Fibroblast of lung (primary cell): Measurements from ENCODE around the gene KCND2. TPM values are rescaled to one million over a fixed set of nuclear protein-coding genes. Genes with fewer than 3 reads are reported as not detected.

ENCODE experiments used
- DNase-seq, 2 donors: peaks; one replicate each; pipeline versions ENCODE4 v3.0.0 to v3.0.0-alpha.2; 2010; ENCODE audit warnings: low read depth in 2 of 2
- H2AFZ ChIP-seq: 2 replicates; pipeline ENCODE4 v1.5.1; 2012; ENCODE audit warnings: low read length, control low read depth, inconsistent platforms
- H3K27ac ChIP-seq: 2 replicates; pipeline ENCODE4 v1.5.1; 2011; ENCODE audit warnings: low read length, control low read depth; ENCODE audit not compliant: insufficient read depth
- H3K27me3 ChIP-seq: 2 replicates; pipeline ENCODE4 v1.5.1; 2011; ENCODE audit warnings: mild to moderate bottlenecking, low read length; ENCODE audit not compliant: control insufficient read depth, insufficient read depth
- H3K36me3 ChIP-seq: 2 replicates; pipeline ENCODE4 v1.5.1; 2011; ENCODE audit warnings: low read length; ENCODE audit not compliant: control insufficient read depth, insufficient read depth
- H3K4me1 ChIP-seq: 2 replicates; pipeline ENCODE4 v1.5.1; 2011; ENCODE audit warnings: low read length; ENCODE audit not compliant: control insufficient read depth, insufficient read depth; ENCODE audit errors: extremely low read depth
- H3K4me2 ChIP-seq: 2 replicates; pipeline ENCODE4 v1.5.1; 2011; ENCODE audit warnings: low read length, control low read depth; ENCODE audit not compliant: insufficient read depth; ENCODE audit errors: extremely low read depth
- H3K4me3 ChIP-seq, 4 experiments: fragments of 200-600 bp in 1 of 4; sonication (generic) in 1 of 4; replicated peaks in 1 of 4; 2 replicates each; pipeline ENCODE4 v1.5.1; 2011 to 2016; ENCODE audit warnings: low read length in 4 of 4, low read depth in 3 of 4, mild to moderate bottlenecking in 3 of 4, control low read depth in 2 of 4, inconsistent platforms in 1 of 4, mixed read lengths in 1 of 4; ENCODE audit not compliant: insufficient read depth in 1 of 4; ENCODE audit errors: control extremely low read depth in 1 of 4
- H3K79me2 ChIP-seq: 2 replicates; pipeline ENCODE4 v1.5.1; 2012; ENCODE audit warnings: mild to moderate bottlenecking, low read length, inconsistent platforms; ENCODE audit not compliant: control insufficient read depth, insufficient read depth
- H3K9ac ChIP-seq: 2 replicates; pipeline ENCODE4 v1.5.1; 2011; ENCODE audit warnings: mild to moderate bottlenecking, low read length, control low read depth; ENCODE audit not compliant: insufficient read depth
- H3K9me3 ChIP-seq: 2 replicates; pipeline ENCODE4 v1.5.1; 2012; ENCODE audit warnings: low read depth, low read length; ENCODE audit not compliant: control insufficient read depth, insufficient read depth
- H4K20me1 ChIP-seq: 2 replicates; pipeline ENCODE4 v1.5.1; 2011; ENCODE audit warnings: low read length; ENCODE audit not compliant: control insufficient read depth, insufficient read depth; ENCODE audit errors: extremely low read depth
- EZH2 ChIP-seq: IDR thresholded peaks from 2 replicates; pipeline ENCODE4 v1.5.1; 2012; ENCODE audit warnings: low read length, control low read depth, mild to moderate bottlenecking; ENCODE audit errors: missing control alignments
- polyA plus RNA-seq, 2 donors: library from polyadenylated mRNA; depleted of rRNA in 1 of 2; stranded (reverse) in 1 of 2; unstranded in 1 of 2; fragments of >200 nt; gene quantifications; 2 replicates each; pipeline ENCODE4 v1.2.1, GENCODE V29; 2011 to 2012; ENCODE audit warnings: missing spikeins in 1 of 2
- total RNA-seq: library from RNA; depleted of rRNA; stranded (reverse); fragments of >200 nt; gene quantifications from 2 replicates; pipeline ENCODE4 v1.2.1, GENCODE V29; 2014
- TF ChIP-seq, protein P1 (sequence below), 2 donors: IDR thresholded peaks in 1 of 2; conservative IDR thresholded peaks in 1 of 2; 1 replicate in 1 of 2; 2 replicates in 1 of 2; pipeline ENCODE4 v1.5.1; 2011 to 2012; ENCODE audit warnings: low read length in 2 of 2, control low read depth in 1 of 2, inconsistent platforms in 1 of 2, low read depth in 1 of 2, mild to moderate bottlenecking in 1 of 2

Gene KCND2
- total and polyA plus RNA-seq, 2 donors (not counting 1 experiment from before 2014, with no cell fraction given) = 2.1 to 6.1 TPM

- Histone ChIP-seq H3K36me3 (no peaks in the 10 kb centered on the region), H3K4me2 (no peak overlapping the region), H3K4me3 (no peak overlapping the region), H3K9ac (no peak overlapping the region), H3K4me1 (no peaks in the 10 kb centered on the region), H4K20me1 (no peaks in the 10 kb centered on the region), H3K9me3 (no peaks in the 10 kb centered on the region), H3K27me3 (no peaks in the 10 kb centered on the region), H3K27ac (no peak overlapping the region), H2AFZ (no peak overlapping the region), H3K79me2 (no peaks in the 10 kb centered on the region)
- peak in 1 of 2 donors; percentile 57 for DNase-seq
- TF ChIP-seq, protein P1, sequence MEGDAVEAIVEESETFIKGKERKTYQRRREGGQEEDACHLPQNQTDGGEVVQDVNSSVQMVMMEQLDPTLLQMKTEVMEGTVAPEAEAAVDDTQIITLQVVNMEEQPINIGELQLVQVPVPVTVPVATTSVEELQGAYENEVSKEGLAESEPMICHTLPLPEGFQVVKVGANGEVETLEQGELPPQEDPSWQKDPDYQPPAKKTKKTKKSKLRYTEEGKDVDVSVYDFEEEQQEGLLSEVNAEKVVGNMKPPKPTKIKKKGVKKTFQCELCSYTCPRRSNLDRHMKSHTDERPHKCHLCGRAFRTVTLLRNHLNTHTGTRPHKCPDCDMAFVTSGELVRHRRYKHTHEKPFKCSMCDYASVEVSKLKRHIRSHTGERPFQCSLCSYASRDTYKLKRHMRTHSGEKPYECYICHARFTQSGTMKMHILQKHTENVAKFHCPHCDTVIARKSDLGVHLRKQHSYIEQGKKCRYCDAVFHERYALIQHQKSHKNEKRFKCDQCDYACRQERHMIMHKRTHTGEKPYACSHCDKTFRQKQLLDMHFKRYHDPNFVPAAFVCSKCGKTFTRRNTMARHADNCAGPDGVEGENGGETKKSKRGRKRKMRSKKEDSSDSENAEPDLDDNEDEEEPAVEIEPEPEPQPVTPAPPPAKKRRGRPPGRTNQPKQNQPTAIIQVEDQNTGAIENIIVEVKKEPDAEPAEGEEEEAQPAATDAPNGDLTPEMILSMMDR (conservative IDR thresholded peaks at IDR 0.05 in 1 of 2, IDR thresholded peaks at IDR 0.05 in 1 of 2; ENCODE audit: low read depth in 1 of 2, low read length in 2 of 2) = no peak
- no peak for TF ChIP-seq EZH2
Observed at GRCh38 chr7:120462991-120463390, 190.0 kb downstream of the KCND2 start.

GRCh38 chr7:120464104-120464503 lies 191.1 kb downstream of the KCND2 start:
- no peak overlapping the region for H2AFZ ChIP-seq
- no peak overlapping the region for H3K4me2 ChIP-seq
- no peaks in the 10 kb centered on the region for H3K36me3 ChIP-seq
- no peaks in the 10 kb centered on the region for H3K9me3 ChIP-seq
- no peak overlapping the region for H3K9ac ChIP-seq
- H4K20me1 ChIP-seq = no peaks in the 10 kb centered on the region
- no peak overlapping the region for H3K27ac ChIP-seq
- H3K79me2 ChIP-seq = no peaks in the 10 kb centered on the region
- TF ChIP-seq, protein P1 (conservative IDR thresholded peaks at IDR 0.05 in 1 of 2, IDR thresholded peaks at IDR 0.05 in 1 of 2; ENCODE audit: low read depth in 1 of 2, low read length in 2 of 2) = no peak
- H3K4me3 ChIP-seq = no peak overlapping the region
- H3K27me3 ChIP-seq = no peaks in the 10 kb centered on the region
- no peak for DNase-seq
- no peaks in the 10 kb centered on the region for H3K4me1 ChIP-seq

- no peaks in the 10 kb centered on the region for H3K79me2 ChIP-seq
- no peaks in the 10 kb centered on the region for H3K27me3 ChIP-seq
- no peak overlapping the region for H3K4me3 ChIP-seq
- H2AFZ ChIP-seq = no peak overlapping the region
- H3K4me1 ChIP-seq = no peaks in the 10 kb centered on the region
- H3K36me3 ChIP-seq = no peaks in the 10 kb centered on the region
- no peak overlapping the region for H3K27ac ChIP-seq
- no peak for DNase-seq
- H3K9me3 ChIP-seq = no peaks in the 10 kb centered on the region
- H3K9ac ChIP-seq = no peak overlapping the region
- no peaks in the 10 kb centered on the region for H4K20me1 ChIP-seq
- TF ChIP-seq EZH2 = no peak
- TF ChIP-seq, protein P1 (conservative IDR thresholded peaks at IDR 0.05 in 1 of 2, IDR thresholded peaks at IDR 0.05 in 1 of 2; ENCODE audit: low read depth in 1 of 2, low read length in 2 of 2) = no peak
- no peak overlapping the region for H3K4me2 ChIP-seq
Observed at GRCh38 chr7:120467676-120468075, 194.7 kb downstream of the KCND2 start.
